HEK293T (cell line): ENCODE measurements around the gene SIX4.

Experiments
- BHLHE40 ChIP-seq: fragments of 450-650 bp; IDR thresholded peaks from 2 replicates; pipeline ENCODE4 v1.6.1; 2016; ENCODE audit warnings: mild to moderate bottlenecking, moderate library complexity, borderline replicate concordance
- ELF4 ChIP-seq: fragments of 450-650 bp; IDR thresholded peaks from 2 replicates; pipeline ENCODE4 v1.6.1; 2017; ENCODE audit warnings: antibody characterized with exemption
- FOXK2 ChIP-seq: fragments of 450-650 bp; IDR thresholded peaks from 2 replicates; pipeline ENCODE4 v1.6.1; 2016; ENCODE audit warnings: mild to moderate bottlenecking
- FOXM1 ChIP-seq: fragments of 450-650 bp; IDR thresholded peaks from 2 replicates; pipeline ENCODE4 v1.6.1; 2017; ENCODE audit warnings: mild to moderate bottlenecking, borderline replicate concordance
- HDGF ChIP-seq: fragments of 450-650 bp; IDR thresholded peaks from 2 replicates; pipeline ENCODE4 v1.6.1; 2017; ENCODE audit warnings: antibody characterized with exemption, borderline replicate concordance
- SP1 ChIP-seq: fragments of 450-650 bp; IDR thresholded peaks from 2 replicates; pipeline ENCODE4 v1.6.1; 2017
- SUZ12 ChIP-seq: fragments of 450-650 bp; IDR thresholded peaks from 2 replicates; pipeline ENCODE4 v1.6.1; 2016; ENCODE audit warnings: mild to moderate bottlenecking
- TARDBP ChIP-seq: fragments of 450-650 bp; IDR thresholded peaks from 2 replicates; pipeline ENCODE4 v1.6.1; 2016
- ZNF384 ChIP-seq: fragments of 450-650 bp; IDR thresholded peaks from 2 replicates; pipeline ENCODE4 v1.6.1; 2016
- TF ChIP-seq, protein P1 (sequence below): fragments of 450-650 bp; IDR thresholded peaks from 2 replicates; pipeline ENCODE4 v1.6.1; 2016

DNA sequence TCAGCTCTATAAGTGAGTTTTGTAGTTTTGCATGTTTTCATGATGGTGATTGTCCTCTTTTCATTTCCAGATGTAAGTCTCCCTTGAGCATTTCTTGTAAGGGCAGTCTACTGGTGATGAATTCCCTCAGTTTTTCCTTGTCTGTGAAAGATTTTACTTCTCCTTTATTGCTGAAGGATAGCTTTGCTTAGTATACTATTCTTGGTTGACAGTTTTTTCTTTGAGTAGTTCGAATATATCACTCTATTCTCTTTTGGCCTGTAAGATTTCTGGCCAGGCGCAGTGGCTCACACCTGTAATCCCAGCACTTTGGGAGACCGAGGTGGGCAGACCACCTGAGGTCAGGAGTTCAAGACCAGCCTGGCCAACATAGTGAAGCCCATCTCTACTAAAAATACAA, 23.6 kb downstream of the SIX4 start:
- TF ChIP-seq FOXK2 (no peak), SUZ12 (no peak), SP1 (no peak), FOXM1 (no peak), ELF4 (no peak), BHLHE40 (no peak), TARDBP (no peak), ZNF384 (no peak), HDGF (no peak)
- TF ChIP-seq, protein P1, sequence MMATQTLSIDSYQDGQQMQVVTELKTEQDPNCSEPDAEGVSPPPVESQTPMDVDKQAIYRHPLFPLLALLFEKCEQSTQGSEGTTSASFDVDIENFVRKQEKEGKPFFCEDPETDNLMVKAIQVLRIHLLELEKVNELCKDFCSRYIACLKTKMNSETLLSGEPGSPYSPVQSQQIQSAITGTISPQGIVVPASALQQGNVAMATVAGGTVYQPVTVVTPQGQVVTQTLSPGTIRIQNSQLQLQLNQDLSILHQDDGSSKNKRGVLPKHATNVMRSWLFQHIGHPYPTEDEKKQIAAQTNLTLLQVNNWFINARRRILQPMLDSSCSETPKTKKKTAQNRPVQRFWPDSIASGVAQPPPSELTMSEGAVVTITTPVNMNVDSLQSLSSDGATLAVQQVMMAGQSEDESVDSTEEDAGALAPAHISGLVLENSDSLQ: no peak
